Smooth muscle cell (in vitro differentiated cells): ENCODE measurements around the gene BUB3. TPM values are rescaled to one million over a fixed set of nuclear protein-coding genes. Genes with fewer than 3 reads are reported as not detected.

Experiments
- DNase-seq: peaks from one replicate; lab custom pipeline; 2025; ENCODE audit not compliant: unreplicated experiment; lab: John Stamatoyannopoulos, UW
- H2AFZ ChIP-seq: fragments of 200-600 bp; sonication (generic); 2 replicates; pipeline ENCODE4 v1.6.0; 2016; ENCODE audit warnings: antibody characterized with exemption, low read depth, mild to moderate bottlenecking
- H3F3A ChIP-seq: fragments of 200-600 bp; sonication (generic); 2 replicates; pipeline ENCODE4 v1.6.0; 2017; ENCODE audit warnings: antibody characterized with exemption, low read depth
- H3K27ac ChIP-seq: fragments of 200-600 bp; sonication (generic); 2 replicates; pipeline ENCODE4 v1.5.1; 2016; ENCODE audit warnings: low read depth, mild to moderate bottlenecking
- H3K27me3 ChIP-seq: fragments of 200-600 bp; sonication (generic); 2 replicates; pipeline ENCODE4 v1.6.1; 2016; ENCODE audit warnings: low read depth, mild to moderate bottlenecking
- H3K36me3 ChIP-seq: fragments of 200-600 bp; sonication (generic); 2 replicates; pipeline ENCODE4 v1.5.1; 2016; ENCODE audit warnings: low read depth
- H3K4me1 ChIP-seq: fragments of 200-600 bp; sonication (generic); 2 replicates; pipeline ENCODE4 v1.5.1; 2016; ENCODE audit warnings: low read depth
- H3K4me2 ChIP-seq: fragments of 200-600 bp; sonication (generic); 2 replicates; pipeline ENCODE4 v1.6.0; 2016; ENCODE audit warnings: mild to moderate bottlenecking
- H3K4me3 ChIP-seq: fragments of 200-600 bp; sonication (generic); 2 replicates; pipeline ENCODE4 v1.5.1; 2016; ENCODE audit warnings: mild to moderate bottlenecking
- H3K79me2 ChIP-seq: fragments of 200-600 bp; sonication (generic); 2 replicates; pipeline ENCODE4 v1.6.0; 2016; ENCODE audit warnings: low read depth, mild to moderate bottlenecking
- H3K9ac ChIP-seq: fragments of 200-600 bp; sonication (generic); 2 replicates; pipeline ENCODE4 v1.6.0; 2016; ENCODE audit warnings: low read depth
- H3K9me3 ChIP-seq: fragments of 200-600 bp; sonication (generic); replicated peaks from 2 replicates; pipeline ENCODE4 v1.5.1; 2016; ENCODE audit warnings: low read depth
- H4K20me1 ChIP-seq: fragments of 200-600 bp; sonication (generic); 2 replicates; pipeline ENCODE4 v1.6.0; 2016; ENCODE audit warnings: low read depth
- CTCF ChIP-seq: fragments of 200-600 bp; sonication (generic); IDR thresholded peaks from 2 replicates; pipeline ENCODE4 v1.5.1; 2017; ENCODE audit warnings: borderline replicate concordance, mild to moderate bottlenecking, antibody characterized with exemption; ENCODE audit not compliant: insufficient read depth, poor library complexity, severe bottlenecking
- WGBS: methylation state at CpG from one replicate; pipeline ENCODE4 v1.1.7; 2016; ENCODE audit warnings: low lambda C conversion rate; 5-methylcytosine and 5-hydroxymethylcytosine counted together
- polyA plus RNA-seq: library from polyadenylated mRNA; unstranded; fragments of >200 nt; fragmentation: Nextera tagmentation; extraction: Ambion mirVana; gene quantifications from 2 replicates; pipeline ENCODE4 v1.2.1, GENCODE V29; 2016
- total RNA-seq: library from RNA; depleted of rRNA; stranded (reverse); fragments of >200 nt; gene quantifications from 2 replicates; pipeline ENCODE4 v1.2.3, GENCODE V29; 2014

Gene BUB3
- total and polyA plus RNA-seq, 2 experiments from 2014 or later = 75.3 to 78.4 TPM

DNA sequence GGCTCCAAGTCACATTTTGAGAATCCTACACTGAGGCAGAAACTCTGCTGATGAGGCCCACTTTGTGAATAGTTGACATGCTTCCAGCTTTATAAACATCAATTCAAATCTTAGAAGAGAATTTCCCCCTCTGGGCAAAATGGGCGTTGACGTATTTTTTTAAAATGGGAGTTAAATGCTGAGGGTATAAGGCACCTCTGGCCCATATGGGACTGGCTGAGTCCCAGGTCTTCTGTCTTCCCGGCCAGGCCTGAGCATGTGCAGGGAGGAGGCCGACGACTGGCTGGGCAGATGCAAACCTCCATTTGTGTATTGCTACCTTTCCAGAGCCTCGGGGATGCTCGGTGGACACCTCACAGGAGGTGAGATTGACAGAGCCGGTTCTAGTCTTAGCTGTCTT lies 37.7 kb downstream of the BUB3 start:
- no peaks in the 10 kb centered on the region for H3K79me2 ChIP-seq
- no peaks in the 10 kb centered on the region for H3K4me1 ChIP-seq
- no peak overlapping the region for H3K4me3 ChIP-seq
- H3K9me3 ChIP-seq = no peaks in the 10 kb centered on the region
- no peak overlapping the region for H3K9ac ChIP-seq
- no peak for TF ChIP-seq CTCF
- no peak for DNase-seq
- no peak overlapping the region for H3K27ac ChIP-seq
- no peak overlapping the region for H2AFZ ChIP-seq
- 89% methylated on average over 8 of the region's 8 CpGs for WGBS
- no peak overlapping the region for H3K4me2 ChIP-seq
- H4K20me1 ChIP-seq = no peaks in the 10 kb centered on the region
- H3K27me3 ChIP-seq = no peaks in the 10 kb centered on the region
- H3K36me3 ChIP-seq = no peaks in the 10 kb centered on the region
- no peaks in the 10 kb centered on the region for H3F3A ChIP-seq

GRCh38 chr10:123194056-123194455 lies 39.9 kb downstream of the BUB3 start:
- 96% methylated on average over 9 of the region's 9 CpGs for WGBS
- Histone ChIP-seq H3F3A (no peaks in the 10 kb centered on the region), H3K27ac (no peak overlapping the region), H3K79me2 (no peaks in the 10 kb centered on the region), H3K9me3 (no peaks in the 10 kb centered on the region), H3K27me3 (no peaks in the 10 kb centered on the region), H3K4me2 (no peak overlapping the region), H3K9ac (no peak overlapping the region), H4K20me1 (no peaks in the 10 kb centered on the region), H2AFZ (no peak overlapping the region), H3K4me1 (no peaks in the 10 kb centered on the region), H3K4me3 (no peak overlapping the region), H3K36me3 (no peaks in the 10 kb centered on the region)
- no peak for TF ChIP-seq CTCF
- DNase-seq = no peak

GRCh38 chr10:123200531-123200930 lies 46.3 kb downstream of the BUB3 start:
- Histone ChIP-seq H3K79me2 (no peaks in the 10 kb centered on the region), H3K27me3 (no peaks in the 10 kb centered on the region), H3F3A (no peaks in the 10 kb centered on the region), H3K4me3 (no peak overlapping the region), H3K9ac (no peak overlapping the region), H3K4me1 (no peaks in the 10 kb centered on the region), H3K36me3 (no peaks in the 10 kb centered on the region), H2AFZ (no peak overlapping the region), H4K20me1 (no peaks in the 10 kb centered on the region), H3K4me2 (no peak overlapping the region), H3K9me3 (no peaks in the 10 kb centered on the region), H3K27ac (no peak overlapping the region)
- no peak for DNase-seq
- no peak for TF ChIP-seq CTCF
- WGBS = 63% methylated on average over 6 of the region's 6 CpGs

- H3F3A ChIP-seq = no peaks in the 10 kb centered on the region
- no peak overlapping the region for H3K4me3 ChIP-seq
- no peak overlapping the region for H3K4me2 ChIP-seq
- no peaks in the 10 kb centered on the region for H3K4me1 ChIP-seq
- no peak for TF ChIP-seq CTCF
- H3K9ac ChIP-seq = no peak overlapping the region
- no peak overlapping the region for H3K27ac ChIP-seq
- no peaks in the 10 kb centered on the region for H3K36me3 ChIP-seq
- H2AFZ ChIP-seq = no peak overlapping the region
- no peaks in the 10 kb centered on the region for H3K9me3 ChIP-seq
- 93% methylated on average over 8 of the region's 8 CpGs for WGBS
- H3K79me2 ChIP-seq = no peaks in the 10 kb centered on the region
- no peaks in the 10 kb centered on the region for H4K20me1 ChIP-seq
- H3K27me3 ChIP-seq = no peaks in the 10 kb centered on the region
- DNase-seq = no peak
Measured at GRCh38 chr10:123202506-123202905, 48.3 kb downstream of the BUB3 start.
